ENCODE measurements around the gene AASS.
A peak's percentile ranks its signal among the peaks of the same experiment; 100 is the strongest.

The AASS gene

DNA sequence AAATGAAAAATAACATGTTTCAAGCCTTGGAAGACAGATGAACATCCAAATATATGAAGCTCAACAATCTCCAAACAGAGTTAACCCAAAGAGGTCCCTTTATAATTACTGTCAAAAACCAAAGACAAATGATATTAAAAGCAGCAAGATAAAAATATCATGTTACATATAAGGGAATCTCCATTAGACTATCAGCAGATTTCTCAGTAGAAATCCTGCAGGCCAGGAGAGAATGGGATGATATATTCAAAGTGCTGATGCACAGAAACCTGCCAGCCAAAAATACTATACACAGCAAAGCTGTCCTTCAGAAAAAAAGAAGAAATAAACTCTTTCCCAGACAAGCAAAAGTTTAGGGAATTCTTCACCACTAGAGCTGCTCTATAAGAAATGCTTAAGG lies 41.0 kb downstream of the AASS start:
- DNase-seq: no peak

DNA sequence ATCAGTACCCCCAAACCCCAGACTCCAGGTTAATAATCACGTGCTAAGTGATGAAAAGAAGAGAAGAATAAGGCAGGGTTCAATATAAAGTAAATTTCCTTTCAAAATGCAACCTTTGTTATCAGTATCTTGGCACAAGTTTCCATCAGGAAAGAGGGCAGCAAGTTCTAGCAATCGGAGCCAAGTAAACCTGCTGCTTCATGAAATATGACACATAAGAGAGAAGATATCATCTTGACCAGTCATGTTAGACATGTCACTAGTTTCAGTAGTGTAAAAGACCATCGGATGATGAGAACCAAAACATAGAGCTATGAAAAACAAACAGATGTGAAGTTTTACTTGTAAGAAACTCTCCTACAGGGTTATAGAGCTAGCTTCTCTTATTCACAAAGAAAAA lies 44.0 kb downstream of the AASS start:
- DNase-seq: no peak

DNA sequence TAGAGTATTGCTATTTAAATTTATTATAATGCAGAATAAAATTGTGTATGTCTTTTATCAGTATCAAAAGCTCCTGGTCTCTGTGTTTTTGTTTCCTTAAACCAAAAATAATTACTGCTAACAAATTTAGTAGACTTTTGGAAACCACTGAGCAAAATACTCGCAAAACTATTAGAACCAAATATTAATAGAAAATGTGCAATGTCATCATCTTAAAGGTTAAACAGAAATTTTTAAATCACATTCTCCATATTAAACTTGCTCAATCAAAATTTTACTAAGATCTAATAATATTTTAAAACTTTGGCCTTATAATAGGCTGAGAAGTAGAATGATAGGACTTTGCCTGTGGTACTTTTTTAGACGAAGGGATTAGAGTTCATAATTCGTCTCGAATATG lies 48.4 kb downstream of the AASS start:
- DNase-seq: no peak

DNA sequence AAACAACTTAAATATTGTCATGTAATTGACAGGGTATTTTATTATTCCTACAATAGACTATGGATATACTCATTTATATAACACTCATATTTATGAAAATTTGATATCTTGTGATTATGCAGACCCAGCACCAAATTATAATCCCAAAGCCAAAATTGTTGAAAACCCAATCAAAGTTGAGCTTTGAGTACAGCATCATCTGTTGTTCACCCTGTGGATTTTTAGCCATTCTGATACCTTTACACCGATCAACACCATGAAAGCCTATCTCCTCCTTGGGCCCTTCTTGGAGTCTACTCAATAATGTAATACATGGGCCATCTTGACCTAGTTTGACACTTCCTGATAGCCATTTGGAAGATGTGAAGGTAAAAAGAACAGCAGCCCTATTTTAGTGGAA lies 49.5 kb downstream of the AASS start:
- no peak for DNase-seq

DNA sequence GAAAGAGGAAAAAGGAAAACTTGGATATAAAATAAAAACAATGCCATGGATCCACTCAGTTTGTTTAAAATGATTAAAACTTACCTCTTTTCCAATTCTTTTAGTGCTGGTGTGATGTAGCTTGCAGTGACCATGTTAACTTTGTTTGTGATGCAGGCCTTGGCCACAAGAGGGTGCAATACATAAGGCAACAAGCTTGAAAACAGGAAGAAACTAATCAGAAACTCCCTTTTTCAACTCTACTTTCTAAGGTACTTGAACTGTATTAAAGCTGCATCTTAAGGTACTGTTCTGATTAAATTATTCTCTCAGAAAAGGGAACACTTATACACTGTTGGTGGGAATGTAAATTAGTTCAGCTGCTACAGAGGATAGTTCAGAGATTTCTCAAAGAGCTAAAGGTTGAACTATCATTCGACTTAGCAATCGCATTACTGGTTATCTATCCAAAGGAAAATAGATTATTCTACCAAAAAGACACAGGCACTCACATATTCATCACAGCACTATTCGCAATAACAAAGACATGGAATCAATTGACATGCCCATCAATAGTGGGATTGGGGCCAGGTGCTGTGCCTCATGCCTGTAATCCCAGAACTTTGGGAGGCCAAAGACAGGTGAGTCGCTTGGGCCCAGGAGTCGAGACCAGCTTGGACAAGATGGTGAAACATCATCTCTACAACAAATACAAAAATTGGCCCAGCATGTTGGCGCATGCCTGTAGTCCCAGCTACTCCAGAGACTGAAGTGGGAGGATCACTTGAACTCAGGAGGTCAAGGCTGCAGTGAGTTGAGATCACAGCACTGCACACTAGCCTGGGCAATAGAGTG lies 50.9 kb downstream of the AASS start:
- peak; percentile 11 to 33 for DNase-seq

DNA sequence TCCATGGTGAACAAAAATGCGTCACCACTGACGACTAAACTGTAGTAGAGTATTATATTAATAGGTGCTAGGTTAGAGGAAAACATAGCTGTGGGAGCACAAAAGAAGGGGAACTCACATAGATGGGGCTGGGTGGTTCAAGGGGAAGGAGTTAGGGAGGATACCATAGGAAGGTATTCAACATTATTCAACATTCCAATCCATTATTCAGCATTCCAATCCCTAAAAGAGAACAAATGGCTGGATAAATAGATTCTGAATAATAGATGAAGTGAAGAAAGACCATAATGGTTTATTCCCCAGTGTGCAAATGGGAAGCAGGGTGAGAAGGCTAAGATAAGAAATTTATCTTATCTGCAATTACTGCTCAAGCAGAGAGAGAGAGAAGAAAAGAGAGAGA lies 61.4 kb downstream of the AASS start:
- DNase-seq: no peak

DNA sequence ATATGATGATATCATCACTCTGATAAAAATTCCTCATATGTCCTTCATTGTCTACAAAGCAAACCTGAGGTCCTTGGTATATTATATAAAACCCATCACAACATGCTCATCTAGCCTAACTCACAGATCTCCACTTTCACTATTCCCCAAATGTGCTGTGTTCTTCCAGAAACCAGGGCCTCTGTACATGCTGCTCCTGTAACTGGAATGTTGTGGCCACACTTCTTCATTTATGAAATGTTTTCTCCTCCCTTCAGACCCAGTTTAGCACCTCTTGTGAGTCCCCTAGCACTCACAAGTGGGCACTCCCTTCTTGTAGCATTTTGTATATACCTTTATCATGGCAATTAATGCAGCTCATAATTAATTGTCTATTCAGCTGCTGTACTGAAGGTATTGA lies 61.9 kb downstream of the AASS start:
- DNase-seq: no peak

DNA sequence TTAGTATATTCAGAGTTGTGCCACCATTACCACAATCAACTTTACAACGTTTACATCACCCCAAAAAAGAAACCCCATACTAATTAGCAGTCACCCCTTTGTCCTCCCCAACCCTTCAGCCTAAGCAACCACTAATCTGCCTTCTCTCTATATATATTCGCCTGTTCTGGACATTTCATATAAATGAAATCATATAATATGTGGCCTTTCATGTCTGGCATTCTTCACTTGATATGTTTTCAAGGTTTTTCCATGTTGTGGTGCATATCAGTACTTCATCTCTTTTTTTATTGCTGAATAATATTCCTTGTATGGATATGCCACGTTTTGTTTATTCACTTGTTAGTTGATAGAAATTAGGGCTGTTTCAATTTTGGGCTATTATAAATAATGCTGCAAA lies 70.4 kb downstream of the AASS start:
- DNase-seq: no peak

DNA sequence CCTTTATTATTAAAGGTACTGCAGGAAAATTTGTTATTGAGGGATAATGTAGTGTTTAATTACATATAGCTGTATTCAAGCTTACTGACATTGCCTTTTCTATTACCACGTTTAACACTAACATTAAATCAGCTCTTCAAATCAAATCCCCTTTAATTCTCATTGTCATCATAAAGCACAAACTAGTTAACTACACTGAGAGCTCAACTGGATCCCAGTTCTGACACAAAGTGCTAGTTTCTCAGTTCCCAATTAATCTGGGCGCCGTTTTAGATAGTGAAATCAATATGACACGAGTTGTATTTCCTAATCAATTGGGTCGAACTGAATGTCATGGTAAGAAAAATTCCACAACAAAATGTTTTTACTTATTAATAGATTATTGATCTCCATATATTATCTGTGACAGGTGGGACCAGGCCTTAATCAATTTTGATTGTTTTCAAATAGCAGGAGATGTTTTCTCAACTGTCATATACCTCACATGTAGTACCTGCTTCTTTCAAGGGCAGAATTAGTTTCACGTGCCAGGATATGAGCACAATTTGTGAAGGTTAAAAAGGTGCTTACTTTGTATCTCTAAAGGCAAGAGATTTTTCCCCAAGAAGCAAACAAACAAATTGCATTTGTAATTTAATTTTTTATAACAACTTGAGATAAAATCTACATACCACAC lies 71.0 kb downstream of the AASS start:
- no peak for DNase-seq

DNA sequence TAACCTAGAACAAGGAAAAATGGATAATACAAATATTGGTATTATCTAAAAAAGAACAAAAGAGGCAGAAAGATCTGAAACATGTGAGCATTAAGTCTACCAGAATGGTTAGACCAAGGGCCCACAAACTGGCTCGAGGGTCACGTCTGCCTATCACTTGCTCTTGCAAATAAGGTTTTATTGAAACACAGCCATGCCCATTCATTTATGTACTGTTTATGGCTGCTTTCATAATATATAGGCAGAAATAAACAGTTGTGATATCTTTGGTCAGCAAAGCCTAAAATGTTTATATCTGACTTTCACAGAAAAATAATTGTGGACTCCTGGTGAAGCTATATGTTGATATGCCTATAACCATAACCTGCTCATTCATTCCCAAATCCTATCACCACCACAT lies 71.8 kb downstream of the AASS start:
- no peak for DNase-seq

DNA sequence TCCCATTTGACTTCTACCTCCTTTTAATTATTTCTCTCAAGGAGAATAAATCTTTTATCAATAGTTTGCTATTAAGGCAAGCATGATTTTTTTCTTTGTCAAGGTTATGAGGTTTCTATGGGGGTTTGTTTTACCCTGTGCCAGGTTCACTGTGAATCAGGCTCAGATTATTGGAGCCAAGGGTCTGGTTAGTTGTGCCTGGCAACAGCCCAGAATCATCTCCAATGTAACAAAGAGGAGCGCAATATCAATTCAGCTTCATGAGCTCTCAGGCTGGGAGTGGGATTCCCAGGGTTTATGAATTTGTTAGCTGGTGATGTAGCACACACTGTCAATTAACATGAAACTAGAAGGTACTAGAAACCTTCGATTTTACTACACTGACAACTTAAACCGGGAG lies 73.2 kb downstream of the AASS start:
- DNase-seq: no peak

DNA sequence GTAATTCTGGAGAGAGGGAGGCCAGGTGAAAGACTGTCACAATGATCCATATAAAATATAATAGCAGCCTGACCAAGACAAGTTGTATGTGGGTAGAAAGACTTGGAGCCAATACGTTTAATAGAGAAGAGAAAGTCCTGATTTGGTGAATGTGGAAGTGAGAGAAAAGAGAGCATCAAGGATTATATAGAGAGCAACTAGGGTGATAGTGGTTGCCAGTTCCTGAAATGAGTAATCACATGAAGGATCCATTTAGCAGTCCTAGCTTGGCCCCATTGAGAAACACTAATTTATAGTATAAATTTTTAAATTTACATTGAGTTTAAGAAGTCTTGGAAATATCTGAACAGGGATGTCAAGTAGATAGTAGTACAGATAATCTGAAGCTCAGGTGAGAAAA lies 74.0 kb downstream of the AASS start:
- no peak for DNase-seq

DNA sequence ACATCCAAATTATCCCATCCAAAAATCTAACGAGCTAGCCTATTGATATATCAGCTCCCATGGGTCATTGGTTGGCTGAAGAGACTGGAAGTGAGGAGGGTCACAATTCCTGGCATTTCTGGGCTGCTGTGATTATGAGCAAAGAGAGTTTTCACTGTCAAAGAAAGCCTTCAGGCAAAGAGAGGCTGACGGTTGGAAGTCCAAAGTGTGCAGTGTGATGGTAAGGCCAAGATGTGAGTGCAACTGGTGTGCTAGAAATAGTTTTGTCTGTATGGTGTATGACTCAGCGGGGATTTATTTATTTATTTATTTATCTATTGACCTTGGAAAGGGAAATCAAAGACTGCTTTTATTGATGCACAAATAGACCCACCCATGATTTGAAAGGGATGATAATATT lies 75.0 kb downstream of the AASS start:
- no peak for DNase-seq

DNA sequence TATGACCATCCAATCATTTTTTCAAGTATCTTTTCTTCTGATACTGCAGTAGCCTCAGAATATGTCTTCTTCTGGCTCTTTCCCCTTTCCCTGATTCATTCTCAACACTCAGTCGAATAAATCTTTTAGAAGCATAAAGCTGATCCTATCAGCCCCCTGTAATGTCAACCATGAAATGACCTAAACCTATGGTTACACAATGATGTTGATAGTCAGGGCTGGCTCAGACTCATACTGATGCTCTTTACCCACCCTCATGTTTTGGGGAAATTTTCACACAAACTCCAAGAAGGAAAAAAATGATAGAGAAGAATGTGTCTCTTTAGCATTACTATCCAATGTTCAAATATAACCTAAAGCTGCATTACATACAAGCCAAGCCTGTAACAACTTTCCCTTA lies 76.0 kb downstream of the AASS start:
- DNase-seq: no peak

DNA sequence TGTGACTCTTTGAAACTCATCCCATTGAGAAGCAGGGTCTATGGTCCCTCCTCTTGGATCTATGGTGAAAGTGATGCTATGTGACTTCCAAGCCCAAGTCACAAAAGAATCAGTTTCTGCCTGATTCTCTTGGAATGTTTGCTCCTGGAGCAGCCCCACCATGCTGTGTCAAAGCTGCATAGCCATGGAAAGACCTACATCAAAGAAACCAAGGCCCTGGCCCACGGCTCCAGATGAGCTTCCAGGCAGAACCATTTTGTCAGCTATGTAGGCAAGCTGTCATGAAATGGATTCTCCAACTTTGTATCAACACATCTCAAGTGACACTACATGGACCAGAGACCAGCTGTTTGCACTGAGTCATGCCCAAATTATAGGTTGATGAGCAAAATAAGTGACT lies 77.0 kb downstream of the AASS start:
- no peak for DNase-seq

DNA sequence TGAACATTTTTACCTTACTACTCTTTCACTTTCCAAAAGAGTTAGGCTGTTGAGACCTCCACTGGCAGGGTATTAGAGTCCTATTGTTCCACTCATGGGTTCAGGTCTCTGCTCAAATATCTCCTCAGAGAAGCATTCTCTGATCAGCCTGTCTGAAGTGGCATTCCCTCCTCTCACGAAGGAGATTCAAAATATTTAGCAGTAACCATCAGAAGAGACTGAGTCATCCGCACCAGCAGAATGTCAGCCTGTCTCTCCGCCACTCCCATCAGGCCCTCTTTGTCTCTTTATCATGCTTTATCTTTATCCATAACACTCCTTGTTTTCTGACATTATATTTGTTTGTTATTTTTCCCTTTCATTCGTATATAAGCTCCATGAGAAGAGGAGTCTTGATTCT lies 79.1 kb downstream of the AASS start:
- no peak for DNase-seq

DNA sequence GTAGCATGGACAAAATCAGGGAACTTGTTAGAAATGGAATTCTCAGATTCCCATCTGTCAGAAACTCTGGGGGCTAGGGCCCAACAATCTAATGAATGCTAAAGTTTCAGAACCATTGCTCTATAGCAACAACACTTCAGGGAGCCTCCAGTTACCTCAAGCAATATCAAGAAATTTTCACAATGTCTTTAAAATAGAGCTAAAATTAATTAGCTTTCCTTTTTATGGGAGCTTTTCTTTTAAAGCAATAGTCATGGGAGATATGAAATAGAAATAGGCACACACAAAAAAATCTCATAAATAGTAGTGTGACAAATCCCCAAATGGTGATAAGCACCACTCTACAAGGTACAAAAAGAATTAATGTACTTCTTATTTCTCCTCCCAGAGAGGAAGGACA lies 80.9 kb downstream of the AASS start:
- no peak for DNase-seq

DNA sequence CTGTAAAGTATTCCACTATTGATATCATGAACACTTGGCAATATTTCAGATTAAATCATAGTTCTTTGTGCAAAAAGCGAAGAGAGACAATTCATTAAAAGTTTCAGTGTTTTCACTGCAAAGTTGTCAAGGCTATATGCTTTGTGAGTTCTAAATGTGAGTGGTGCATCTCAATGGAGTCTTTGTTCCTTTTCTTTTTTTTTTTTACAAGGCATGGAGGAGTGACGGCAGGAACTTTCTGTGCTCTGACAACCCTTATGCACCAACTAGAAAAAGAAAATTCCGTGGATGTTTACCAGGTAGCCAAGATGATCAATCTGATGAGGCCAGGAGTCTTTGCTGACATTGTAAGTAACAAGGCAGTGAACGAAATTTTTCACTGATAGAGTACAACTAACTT lies 84.5 kb downstream of the AASS start:
- no peak for DNase-seq

DNA sequence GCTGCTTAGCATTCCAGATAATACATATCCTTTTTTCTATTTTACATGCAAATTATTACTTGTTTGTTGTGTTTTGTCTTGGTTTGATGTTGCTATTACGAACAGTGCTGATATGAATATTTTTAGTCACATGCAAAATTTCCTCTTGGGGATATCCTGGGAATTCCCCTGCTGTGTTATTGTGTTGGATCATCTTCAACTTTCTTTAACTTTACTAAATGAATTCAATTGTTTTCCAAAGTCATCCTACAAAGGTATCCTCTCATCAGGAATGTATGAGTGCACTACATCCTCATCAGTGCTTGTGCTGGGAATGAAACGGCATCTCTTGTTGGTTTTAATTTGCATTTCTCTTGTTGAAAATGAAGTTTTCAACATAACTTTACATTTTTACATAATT lies 87.1 kb downstream of the AASS start:
- DNase-seq: no peak

DNA sequence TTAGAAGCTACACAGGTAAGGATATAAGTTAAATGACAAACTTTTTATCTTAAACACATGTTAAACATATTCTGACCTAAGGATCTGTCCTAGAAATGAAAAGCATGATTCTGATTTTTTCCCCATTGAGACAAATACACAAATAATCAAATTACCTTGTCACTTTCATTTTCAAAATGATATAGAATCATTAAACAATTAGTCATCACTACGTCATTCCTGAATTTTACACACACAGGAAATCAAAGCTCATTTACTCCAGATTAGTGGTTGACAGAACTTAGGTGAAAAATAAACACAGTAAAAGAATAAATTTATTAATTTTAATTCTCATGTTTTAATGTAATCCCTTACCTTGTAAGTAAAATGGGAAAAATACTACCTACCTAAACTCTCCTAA lies 89.0 kb downstream of the AASS start:
- DNase-seq: no peak

DNA sequence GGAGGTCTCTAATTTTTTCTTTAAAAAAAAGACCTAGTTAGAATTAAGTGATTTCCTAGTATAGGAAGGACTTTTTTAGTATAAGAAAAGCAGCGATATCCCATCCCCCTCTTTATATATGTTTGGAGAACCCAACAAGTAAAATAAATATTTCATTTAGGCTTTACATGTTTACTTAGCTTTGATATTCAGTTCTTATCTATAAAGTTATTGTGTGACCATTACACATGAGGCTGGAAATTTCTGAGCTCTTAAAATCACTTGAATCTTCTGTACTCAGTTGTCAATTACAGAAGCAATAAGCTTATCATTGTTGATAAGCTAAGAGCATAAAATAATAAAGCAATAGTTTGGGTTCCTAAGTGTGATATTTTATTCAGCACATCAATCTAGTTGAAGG lies 89.7 kb downstream of the AASS start:
- no peak for DNase-seq

DNA sequence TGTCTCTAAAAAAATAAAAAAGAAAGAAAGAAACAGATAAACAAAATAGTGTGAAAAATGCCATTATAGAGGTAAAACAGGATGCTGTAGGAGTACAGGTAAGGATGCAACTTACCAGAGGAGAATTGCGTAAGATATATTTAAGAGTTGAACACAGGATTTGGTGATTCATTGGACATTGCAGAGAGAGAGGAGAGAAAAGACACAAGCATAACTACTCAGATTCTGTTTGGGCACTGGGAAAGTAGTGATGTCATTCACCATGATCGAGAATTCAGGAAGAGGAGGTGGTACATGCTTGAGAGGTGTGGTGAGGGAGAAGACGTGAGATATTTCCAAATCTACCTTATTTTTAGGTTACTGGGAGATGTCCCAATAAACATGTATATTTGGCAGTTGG lies 97.6 kb downstream of the AASS start:
- no peak for DNase-seq

DNA sequence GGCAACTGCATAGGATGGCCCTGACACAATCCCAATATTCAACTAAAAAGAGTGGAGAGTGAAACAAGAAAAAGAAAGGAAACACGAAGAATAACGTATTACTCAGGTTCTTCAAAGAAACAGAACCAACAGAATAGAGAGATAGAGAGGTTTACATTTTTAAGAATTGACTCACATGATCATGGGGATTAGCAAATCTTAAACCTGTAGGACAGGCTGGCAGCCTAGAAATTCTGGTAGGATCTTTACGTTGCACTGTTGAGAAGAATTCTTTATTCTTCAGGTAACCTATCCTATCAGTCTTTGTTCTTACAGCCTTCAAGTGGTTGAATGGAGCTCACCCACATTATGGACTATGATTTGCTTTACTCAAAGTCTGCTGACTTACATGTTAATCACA lies 103.9 kb downstream of the AASS start:
- no peak for DNase-seq

DNA sequence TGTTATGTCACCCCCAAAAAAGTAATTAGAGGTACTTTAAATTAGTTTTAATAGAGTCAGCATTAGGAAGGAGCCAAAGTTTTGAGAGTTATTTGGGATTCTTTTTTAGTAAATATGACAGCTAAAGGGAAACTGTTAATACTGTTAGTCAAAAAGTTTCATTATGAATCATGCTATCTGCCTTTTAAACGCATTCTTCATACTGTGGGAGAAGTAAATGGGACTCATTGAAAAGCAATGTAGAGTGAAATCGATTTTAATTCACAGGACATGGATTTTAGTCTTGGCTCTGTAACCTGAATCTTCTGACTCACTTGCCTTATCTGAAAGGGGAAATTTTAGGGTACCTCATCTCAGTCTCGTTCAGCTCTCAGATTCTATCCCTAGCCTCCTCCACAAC lies 105.1 kb downstream of the AASS start:
- DNase-seq: no peak

DNA sequence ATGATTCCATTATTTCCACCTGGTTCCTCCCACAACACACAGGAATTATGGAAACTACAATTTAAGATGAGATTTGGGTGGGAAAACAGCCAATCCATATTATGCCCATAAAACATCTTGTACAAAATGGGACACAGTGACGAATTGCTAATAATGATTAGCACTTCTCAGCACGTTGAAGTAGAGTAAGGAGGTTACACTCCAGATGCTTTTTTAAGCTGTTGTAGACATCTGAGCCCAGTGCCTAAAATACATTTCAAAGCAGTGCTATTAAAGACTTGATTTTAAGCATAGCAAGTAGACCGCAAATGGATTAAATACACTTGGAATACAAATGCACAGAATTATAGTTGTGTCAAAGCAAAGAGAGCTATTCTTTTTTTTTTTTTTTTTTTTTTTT lies 105.9 kb downstream of the AASS start:
- DNase-seq: no peak
